Stomach (tissue), 4 donors: ENCODE results near the gene CCIN.

Experiments used
- EP300 ChIP-seq: sonication (generic); formaldehyde crosslinking; IDR thresholded peaks from one replicate; pipeline ENCODE4 v1.6.1; 2017; ENCODE audit warnings: antibody characterized with exemption
- POLR2A ChIP-seq, 4 donors: fragments of 450-650 bp; IDR thresholded peaks; one replicate each; pipeline ENCODE4 v1.6.1; 2016; ENCODE audit warnings: antibody characterized with exemption in 4 of 4, control low read depth in 2 of 4, mild to moderate bottlenecking in 1 of 4, moderate library complexity in 1 of 4
- POLR2AphosphoS5 ChIP-seq, 3 donors: sonication (generic); formaldehyde crosslinking; IDR thresholded peaks; one replicate each; pipeline ENCODE4 v1.6.1; 2016; ENCODE audit warnings: antibody characterized with exemption in 3 of 3
- TF ChIP-seq, protein P1 (sequence below), 7 experiments: fragments of 450-650 bp in 4 of 7; fragments of 200-600 bp in 3 of 7; sonication (generic) in 3 of 7; IDR thresholded peaks; one replicate each; pipeline ENCODE4 v1.5.1; 2016 to 2019; ENCODE audit warnings: antibody characterized with exemption in 7 of 7, control low read depth in 2 of 7, mild to moderate bottlenecking in 1 of 7

DNA sequence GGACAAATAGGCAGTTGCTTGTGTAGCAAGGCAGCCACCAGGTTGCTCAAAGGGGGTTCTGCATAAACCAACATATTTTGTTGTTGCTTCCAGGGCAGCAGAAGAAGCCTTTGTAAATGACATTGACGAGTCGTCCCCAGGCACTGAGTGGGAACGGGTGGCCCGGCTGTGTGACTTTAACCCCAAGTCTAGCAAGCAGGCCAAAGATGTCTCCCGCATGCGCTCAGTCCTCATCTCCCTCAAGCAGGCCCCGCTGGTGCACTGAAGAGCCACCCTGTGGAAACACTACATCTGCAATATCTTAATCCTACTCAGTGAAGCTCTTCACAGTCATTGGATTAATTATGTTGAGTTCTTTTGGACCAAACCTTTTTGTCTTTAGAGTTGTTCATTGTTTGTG, 42.3 kb downstream of the CCIN start:
- TF ChIP-seq POLR2A (IDR thresholded peaks at IDR 0.05) = no peak
- TF ChIP-seq EP300 = no peak
- TF ChIP-seq, protein P1, sequence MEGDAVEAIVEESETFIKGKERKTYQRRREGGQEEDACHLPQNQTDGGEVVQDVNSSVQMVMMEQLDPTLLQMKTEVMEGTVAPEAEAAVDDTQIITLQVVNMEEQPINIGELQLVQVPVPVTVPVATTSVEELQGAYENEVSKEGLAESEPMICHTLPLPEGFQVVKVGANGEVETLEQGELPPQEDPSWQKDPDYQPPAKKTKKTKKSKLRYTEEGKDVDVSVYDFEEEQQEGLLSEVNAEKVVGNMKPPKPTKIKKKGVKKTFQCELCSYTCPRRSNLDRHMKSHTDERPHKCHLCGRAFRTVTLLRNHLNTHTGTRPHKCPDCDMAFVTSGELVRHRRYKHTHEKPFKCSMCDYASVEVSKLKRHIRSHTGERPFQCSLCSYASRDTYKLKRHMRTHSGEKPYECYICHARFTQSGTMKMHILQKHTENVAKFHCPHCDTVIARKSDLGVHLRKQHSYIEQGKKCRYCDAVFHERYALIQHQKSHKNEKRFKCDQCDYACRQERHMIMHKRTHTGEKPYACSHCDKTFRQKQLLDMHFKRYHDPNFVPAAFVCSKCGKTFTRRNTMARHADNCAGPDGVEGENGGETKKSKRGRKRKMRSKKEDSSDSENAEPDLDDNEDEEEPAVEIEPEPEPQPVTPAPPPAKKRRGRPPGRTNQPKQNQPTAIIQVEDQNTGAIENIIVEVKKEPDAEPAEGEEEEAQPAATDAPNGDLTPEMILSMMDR (IDR thresholded peaks at IDR 0.05) = no peak
- no peak for TF ChIP-seq POLR2AphosphoS5 (IDR thresholded peaks at IDR 0.05)
